ENCODE measurements around the gene SP1.

DNA sequence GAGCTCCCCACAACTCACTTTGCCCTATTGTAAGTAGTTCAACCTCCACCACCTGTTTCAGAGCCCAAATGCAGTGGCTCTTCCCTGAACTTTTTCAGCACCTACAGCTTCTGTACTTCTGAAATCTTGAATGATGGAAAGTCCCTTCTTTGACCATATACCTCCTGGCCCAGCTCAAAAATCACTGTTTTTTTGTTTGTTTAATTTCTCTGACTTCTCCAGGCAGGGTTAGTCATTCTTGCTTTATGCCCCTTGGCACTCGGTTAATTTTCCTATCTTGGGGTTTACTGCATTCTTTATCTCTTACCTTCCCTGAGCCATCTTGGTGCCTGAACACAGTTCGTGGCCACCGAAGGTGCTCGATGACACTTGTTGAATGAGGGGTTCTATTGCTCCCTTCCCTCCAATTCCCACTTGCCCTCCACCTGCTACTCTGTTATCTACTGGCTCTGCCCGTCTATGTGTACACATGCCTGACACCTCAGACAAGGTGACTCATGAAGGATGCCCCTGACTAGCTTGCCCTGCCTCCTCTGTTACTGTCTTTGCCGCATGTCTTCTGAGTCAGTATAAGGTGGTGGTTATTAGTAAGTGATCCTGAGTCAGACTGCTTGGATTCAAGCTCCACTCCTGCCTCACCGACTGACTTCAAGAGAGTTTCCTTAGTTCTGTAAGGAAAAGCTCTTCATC, 48.1 kb downstream of the SP1 start:
- TF ChIP-seq, protein P1, sequence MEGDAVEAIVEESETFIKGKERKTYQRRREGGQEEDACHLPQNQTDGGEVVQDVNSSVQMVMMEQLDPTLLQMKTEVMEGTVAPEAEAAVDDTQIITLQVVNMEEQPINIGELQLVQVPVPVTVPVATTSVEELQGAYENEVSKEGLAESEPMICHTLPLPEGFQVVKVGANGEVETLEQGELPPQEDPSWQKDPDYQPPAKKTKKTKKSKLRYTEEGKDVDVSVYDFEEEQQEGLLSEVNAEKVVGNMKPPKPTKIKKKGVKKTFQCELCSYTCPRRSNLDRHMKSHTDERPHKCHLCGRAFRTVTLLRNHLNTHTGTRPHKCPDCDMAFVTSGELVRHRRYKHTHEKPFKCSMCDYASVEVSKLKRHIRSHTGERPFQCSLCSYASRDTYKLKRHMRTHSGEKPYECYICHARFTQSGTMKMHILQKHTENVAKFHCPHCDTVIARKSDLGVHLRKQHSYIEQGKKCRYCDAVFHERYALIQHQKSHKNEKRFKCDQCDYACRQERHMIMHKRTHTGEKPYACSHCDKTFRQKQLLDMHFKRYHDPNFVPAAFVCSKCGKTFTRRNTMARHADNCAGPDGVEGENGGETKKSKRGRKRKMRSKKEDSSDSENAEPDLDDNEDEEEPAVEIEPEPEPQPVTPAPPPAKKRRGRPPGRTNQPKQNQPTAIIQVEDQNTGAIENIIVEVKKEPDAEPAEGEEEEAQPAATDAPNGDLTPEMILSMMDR (IDR thresholded peaks at IDR 0.05; ENCODE audit: low read length): no peak
- TF ChIP-seq EZH2 (IDR thresholded peaks at IDR 0.05; ENCODE audit: borderline replicate concordance, low read length): no peak
